NOMO-1 treated with DMSO at 0.1 percent for 48 hours (cell line): ENCODE results near the gene MAPK9.

Experiments used
- DNase-seq: peaks from one replicate; lab custom pipeline; 2025; ENCODE audit not compliant: unreplicated experiment; lab: John Stamatoyannopoulos, UW

MAPK9 gene

DNA sequence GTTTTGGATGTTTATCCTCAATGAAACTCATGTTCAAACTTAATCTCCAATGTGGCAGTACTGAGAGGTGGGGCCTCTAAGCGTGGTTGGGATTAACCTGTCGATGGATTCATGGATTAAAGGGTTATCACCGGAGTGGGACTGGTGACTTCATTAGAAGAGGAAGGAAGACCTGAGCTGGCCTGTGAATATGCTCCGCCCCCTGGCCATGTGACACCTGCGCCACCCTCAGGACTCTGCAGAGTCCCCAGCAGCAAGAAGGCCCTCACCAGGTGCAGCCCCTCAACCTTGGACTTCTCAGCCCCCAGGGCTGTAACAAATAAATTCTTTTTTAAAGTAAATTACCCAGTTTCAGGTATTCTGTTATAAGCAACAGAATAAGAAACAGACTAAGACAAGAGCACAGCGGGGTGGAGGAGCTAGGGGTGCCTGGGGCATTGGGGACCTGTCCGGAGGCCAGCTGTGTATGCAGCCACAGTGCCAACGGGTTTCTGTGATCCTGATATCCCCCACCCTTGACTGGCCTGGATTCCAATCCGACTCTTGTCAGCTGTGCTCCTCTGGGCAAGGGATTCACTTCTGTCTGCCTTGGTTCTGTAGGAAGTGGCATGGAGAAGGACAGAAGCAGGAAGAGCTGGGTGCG is 3.2 kb upstream of the MAPK9 start:
- no peak for DNase-seq

DNA sequence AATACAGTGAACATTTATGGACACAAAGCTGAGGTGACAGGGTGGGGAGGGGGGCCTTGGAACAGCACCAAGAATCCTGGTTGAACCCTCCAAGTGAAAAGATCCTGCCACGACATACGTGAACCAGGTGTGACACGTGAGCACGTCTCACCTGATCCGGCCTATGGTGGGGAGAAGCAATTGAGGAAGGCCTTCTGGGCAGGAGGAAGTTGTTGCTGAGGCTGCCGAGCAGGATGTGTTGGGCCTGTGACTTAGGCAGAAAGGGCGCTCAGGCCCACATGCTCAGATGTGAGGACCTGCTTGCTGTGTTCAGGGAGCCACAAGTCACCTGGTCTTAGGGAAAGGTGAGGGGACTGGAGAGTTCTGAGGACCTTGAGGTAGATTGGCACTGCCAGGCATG is 2.5 kb upstream of the MAPK9 start:
- DNase-seq: no peak

DNA sequence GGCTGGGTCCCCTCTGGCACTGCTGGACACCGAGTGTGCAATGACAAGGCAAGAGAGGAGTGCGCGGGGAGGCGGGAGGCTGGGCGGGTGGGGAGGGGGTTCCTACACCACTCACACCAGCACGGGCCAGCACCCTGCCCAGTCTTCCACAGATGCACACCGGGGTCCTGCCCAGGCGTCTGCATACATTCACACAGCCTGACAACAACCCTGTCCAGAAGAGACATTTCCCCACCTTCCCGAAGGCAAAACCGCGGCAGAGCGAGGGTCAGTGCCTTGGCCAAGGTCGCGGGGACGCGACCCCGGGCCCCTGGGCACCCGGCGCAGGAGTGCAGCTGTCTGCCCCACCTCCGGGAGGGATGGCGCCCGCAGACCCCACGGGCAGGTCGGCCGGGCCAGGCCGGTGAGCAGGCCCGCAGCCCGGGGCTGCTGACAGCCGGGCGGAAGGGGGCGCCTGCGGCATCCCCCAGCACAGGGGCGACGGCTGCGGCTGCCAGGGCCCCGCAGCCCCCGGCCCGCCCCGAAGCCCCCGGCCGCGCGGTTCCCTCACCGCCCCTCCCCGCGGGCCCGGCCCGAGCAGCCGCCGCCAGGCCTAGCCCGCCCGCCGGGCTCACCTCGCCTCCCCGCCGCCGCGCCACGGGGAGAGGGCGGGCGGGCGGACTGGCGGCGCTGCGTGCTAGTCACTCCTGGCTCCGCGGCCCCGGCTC is 496 bp downstream of the MAPK9 start:
- DNase-seq: no peak

DNA sequence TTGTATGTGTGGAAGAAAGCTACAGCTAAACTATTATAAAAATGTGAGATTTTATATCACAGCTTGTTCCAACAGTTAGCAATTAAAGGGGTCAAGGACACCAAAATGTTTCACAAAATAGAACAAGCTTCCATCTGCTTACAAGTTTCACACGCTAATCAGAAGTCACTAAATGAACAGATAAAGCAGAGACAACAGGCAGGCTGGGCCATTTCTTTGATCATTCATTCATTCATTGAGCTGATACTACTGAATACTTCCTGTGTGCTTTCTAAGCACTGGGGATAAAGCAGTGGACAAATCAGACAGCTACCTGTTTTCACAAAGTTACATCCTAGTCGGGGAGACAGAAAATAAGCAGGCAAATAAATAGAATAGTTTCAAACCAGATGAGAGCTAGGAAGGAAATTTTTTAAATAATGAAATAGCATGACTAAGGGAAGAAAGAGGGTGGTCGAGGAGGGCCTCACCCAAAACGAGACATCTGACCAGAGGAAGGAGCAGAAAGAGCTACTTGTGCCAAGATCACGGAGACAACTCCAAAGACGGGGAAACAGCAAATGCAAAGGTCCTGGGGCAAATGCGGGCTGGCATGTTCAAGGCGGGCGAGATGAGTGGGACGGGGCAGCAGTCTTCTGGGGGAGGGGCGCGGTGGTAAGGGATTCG is 1.2 kb downstream of the MAPK9 start:
- DNase-seq: no peak

DNA sequence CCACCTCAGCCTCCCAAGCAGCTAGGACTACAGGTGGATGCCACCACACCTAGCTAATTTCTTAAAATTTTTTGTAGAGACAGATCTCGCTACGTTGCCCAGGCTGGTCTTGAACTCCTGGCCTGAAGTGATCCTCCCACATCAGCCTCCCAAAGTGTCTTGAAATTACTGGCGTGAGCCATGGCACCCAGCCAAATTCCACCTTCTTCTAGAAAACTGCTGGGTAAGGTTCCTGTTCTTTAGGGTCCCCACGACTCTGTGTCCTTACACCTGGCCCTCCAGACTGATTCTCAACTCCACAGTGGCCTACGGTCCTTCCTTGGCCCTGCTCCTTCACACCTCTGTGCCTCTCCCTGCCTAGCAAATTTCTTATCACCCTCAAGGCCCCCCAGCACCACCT is 1.9 kb downstream of the MAPK9 start:
- DNase-seq: no peak

DNA sequence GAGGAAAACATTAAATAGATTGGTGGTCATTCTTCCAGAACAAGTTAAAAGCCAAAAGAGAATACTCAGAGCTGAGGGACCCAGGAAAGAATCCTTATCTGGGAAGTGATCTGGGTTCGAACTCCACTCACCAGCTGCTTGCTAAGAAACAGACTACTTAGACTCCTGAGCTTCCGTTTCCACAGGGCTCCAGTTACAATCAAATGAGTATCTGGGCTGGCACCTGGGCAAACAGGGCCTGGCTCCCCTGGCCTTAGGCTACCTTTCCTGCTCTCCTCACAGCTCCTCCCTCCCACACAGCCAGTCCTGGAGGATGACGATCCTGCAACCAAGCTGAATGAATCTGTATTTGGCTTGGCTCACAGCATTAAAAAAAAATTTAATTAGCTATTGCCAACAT is 2.5 kb downstream of the MAPK9 start:
- DNase-seq: no peak

DNA sequence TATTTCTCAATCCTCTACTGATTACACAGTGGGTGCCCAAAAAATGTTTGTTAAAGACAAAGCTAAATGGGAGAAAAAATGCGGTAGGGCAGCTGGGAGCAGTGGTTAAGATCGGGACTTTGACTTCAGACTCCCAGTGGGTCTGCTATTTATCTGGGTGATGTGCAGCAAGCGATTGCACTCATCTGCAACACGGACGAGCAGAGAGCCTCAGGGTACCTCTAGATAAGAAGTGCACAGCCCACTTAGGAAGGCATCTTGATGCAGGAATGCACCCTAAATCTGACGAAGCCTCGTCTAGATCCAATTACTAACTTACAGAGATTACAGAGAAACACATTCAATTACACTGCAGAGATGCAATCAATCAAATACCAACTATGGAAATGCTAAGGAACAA is 4.0 kb downstream of the MAPK9 start:
- DNase-seq: no peak

DNA sequence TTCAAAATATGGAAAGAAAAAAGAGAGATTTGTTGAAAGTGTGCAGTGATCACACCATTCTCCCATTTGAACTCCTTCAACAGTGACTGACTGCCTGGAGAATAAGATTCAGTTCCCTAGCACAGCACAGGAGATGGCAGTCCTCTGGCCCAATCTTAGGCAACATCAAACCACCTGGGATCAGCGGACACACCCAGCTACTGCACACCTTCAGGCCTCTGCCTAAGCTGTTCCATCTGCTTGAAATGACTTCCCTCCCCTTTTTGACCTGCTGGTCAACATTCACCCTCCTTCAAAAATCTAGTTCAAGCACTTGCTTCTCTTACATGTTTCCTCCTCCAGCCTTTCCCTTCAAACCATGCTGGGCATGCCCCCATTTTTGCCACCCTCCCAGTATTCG is 4.5 kb downstream of the MAPK9 start:
- no peak for DNase-seq

DNA sequence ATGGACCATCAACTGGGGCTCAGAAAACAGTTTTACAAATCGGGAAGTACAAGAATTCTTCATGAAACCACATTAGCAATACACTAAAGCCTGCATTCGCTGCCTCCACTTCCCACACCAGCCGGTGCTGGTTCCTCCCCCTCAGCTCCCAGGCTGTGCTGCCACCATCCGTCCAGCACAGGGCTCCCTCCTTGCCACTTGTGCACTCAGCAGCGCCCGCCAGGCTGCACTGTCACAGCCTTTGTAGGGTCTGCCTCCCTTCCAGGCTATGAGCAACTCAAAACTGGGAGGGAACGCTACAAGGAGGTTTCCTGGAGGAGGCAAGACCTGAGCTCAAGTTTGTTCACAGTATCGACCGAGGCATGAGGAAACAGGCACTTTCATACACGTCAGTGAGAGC is 7.7 kb downstream of the MAPK9 start:
- DNase-seq: no peak

DNA sequence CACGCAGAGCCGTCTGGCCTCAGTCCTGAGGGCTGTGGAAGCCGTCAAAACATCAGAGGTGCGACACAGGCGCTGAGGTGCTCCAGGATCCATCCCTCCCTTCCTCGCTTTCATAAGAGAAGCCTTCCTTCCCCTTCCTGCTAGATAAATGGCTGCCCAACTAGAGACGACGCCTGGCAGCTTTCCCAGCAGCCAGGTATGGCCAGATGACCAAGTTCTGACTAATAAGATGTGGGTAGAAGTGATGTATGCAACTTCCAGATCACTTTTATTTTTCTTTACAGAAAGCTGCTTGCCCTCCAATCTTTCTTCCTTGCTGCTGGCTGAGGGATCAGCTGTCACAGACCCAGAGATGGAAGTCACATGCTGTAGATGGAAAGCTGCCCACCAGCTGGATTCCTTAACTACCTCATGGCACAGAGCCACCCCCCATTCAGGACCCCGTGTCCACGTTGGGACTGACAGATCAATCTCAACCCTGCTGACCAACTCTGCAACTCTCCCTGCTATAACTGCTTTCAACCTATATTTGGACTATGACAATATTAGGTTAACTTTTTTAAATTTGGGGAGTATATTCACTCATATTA is 8.8 kb downstream of the MAPK9 start:
- DNase-seq: no peak

DNA sequence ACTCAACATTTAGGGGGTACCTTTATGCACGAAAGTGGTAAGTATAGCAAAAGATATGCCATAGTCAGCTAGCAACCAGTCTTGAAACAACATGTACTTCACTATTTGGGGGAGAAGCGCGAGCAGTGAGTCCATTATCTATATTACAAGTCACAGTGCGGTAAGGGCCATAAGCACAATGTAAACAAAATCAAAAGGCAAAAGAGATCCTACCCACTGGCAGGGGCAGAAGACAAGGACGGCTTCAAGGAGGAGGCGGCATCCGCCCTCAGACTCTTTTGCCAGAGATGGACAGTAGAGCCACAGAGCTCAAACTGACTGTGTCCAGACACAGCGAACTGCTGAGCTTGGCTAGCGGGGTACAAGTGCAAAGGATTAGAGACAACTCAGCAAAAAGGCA is 9.6 kb downstream of the MAPK9 start:
- no peak for DNase-seq

DNA sequence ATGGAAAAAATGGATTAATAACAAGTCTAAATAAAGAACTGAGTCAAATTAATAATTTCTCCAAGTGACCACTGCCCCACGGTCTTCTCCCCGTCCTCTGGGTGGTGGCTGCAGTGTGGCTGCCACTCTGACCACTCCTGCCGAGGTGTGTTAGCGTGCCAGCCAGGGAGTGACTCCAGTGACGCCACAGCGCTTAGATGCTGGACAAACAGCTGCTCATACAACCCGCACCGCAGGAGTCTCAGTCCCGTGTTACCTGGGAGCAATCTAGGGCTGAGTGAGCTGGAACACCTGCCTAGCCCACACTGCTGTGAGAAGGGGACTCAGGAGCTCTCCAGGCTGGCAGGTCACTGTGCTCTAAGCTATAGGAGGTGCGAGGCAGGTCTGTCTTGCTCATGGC is 10.2 kb downstream of the MAPK9 start:
- DNase-seq: no peak

DNA sequence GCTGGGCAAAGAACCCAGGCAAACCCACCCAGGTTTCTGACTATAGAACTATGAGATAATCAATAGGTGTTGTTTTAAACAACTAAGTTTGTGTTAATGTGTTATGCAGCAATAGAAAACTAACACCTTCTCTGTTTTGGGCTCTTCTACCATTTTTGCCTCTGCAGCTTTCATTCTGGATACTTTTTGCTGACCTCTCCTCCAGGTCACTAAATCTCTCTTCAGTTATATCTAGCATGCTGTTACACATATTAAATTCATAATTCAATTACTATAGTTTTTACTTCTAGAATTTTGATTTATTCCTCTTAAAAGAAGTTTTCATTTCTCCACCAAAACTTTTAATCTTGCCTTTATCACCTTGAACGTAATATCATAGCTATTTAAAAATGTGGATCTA is 17.2 kb downstream of the MAPK9 start:
- no peak for DNase-seq

DNA sequence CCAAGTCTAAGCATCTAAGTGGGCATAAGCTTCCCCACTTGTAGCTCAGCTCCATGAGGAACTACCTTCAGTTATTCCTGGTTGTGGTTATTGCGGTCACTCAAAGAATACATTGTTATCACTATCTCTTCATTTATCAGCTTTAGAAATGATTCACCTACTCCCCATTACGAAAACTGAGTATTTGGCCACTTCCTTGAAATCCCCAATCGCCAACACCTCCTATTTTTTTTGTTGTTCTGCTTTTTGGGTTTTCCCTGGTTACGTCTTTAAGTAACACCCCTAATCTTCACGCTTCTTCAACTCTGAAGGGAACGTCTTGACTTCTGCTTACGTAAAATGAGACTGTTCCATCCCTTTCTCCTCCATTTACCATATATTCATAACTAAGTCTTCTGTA is 20.7 kb downstream of the MAPK9 start:
- DNase-seq: peak; percentile 44

DNA sequence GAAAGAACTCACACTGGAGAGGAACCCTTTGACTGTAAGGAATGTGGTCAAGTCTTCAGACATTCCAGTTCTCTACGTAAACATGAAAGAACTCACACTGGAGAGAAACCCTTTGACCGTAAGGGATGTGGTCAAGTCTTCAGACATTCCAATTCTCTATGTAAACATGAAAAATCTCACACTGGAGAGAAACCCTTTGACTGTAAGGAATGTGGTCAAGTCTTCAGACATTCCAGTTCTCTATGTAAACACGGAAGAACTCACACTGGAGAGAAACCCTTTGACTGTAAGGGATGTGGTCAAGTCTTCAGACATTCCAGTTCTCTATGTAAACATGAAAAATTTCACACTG is 32.6 kb downstream of the MAPK9 start:
- no peak for DNase-seq

DNA sequence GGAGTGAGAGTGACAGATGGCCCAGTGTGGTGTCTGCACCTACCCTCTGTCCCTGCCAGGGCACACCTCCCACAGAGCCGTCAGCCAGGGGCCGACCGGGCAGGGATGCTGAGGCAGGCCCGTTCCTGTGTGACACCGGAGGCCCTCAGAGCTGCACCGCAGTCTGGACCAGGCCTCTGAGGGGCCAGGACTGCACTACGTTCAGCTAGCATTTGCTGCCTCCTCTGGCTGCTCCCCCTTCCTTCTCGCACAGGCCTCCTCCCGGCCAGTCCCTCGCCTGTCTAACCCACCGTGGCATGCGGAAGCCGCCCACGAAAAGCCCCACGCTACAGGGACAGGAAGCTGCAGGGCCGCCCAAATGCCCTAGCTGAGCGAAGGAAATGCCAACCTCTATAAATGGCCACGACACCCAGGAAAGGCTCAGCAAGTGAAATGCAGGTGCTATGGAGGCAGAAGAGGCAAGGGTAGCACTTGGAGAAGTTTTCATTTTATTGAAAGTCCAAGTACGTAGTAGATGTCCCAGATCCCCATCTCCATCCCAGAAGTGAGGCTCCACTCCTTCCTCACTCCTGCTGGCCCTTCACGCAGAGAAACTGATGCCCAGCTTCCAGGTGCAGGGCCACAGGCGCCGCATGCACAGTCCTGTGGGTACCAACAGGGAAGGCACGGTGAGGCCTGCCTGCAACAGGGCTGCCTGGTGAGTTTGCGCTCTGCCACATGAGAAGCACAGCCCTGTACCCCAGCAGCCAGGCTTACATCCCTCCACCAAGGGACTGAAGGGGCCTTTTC is 38.7 kb downstream of the MAPK9 start:
- no peak for DNase-seq

DNA sequence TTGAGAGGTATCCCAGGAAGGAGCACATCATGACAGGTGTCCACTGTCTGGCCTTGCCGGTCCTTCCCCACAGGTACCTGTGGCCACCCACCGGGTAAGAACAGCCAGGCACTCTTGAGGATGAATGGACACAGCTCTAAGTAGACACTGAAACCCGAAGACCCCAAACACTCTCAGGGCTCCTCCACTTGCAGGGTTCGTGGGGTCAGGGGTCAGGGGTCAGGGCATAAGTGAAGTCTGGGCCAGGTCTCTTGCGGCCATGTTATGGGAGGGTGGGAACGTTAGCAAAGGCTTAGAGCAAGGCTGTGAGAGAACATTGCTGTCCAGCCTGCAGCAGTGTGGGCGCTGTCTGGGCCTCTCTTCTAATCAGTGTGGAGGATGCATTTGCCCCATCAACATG is 40.0 kb downstream of the MAPK9 start:
- no peak for DNase-seq

DNA sequence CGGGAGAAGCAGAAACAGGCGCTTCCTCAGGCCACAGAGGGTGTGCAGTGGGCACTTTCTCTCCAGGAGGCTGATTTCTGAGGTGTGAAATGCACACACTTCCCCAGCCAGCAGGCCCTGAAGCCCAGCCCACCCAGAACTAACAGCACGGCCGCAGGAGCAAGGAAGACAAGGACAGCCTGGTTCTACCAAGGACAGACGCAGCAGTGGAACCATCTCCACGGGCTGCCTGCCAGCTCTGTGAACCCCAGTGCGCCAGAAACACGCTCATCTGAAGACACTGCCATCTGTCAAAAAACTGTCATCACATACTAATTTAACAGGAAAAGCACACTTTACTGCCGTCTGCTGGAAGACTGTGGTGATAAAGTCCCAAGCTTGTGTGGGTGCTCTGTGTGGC is 40.7 kb downstream of the MAPK9 start:
- DNase-seq: no peak

DNA sequence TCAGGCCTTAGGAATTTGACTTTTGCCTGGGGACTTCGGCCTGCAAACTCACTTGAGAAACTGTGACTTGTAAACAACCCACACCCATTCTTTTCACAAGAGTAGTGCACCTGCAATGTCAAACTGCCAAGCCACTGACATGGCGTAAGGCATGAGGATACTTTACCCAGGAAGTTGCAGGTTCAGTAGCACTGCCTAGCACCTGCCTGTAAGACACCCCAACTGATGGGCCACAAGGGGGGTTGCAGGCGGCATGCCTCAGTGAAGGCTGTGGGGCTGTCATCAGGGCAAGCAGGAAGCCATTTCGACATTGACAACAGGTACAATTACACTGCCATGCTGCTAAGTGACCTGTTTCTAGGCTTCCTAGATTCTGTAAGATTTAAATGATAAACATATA is 41.6 kb downstream of the MAPK9 start:
- DNase-seq: no peak

DNA sequence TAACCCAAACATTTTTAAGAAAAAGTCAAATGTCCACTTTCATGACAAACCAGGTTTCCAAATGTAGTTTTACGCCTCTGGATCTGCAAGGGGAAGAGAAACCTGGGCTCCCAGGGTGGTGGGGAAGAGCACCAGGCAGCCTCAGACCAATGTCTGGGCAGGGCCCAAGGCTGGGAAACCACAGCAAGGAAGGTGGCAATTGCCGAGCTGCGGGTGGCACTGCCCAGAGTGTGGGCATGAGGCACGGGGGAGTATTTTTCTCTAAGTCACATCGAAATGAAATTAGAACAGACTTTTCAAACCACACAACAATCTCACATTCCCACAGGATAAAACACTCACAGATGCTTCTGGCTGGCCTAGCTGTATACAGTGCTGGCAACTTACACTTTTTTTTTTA is 50.3 kb downstream of the MAPK9 start:
- DNase-seq: no peak

DNA sequence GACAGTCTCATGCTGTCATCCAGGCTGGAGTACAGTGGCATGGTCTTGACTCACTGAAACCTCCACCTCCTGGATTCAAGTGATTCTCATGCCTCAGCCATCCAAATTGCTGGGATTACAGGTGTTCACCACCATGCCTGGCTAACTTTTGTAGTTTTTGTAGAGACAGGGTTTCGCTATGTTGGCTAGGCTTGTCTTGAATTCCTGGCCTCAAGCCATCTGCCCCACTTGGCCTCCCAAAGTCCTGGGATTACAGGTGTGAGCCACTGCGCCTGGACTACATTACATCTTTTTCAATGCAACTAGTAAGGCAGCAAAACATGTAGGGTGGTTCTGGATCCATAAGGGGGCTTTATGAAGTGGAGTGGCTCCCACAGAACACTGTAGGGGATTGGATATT is 53.3 kb downstream of the MAPK9 start:
- no peak for DNase-seq

DNA sequence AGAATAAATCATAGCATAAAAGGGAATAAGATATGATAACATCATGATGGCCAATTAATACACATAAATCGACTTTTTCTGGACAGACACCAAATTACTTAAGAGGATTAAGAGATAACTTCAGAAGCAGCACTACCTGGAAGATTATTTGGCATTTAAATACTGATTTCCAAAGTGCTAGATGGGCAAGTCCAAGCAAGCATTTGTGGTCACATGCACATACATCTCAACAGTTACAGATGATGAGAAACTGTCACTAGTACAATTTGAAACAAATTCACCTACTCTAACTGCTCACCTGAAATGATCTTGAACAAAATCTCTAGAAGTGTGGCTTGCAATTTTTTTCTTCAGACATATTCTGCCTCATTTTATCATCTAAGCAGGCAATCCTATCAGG is 56.0 kb downstream of the MAPK9 start:
- DNase-seq: no peak
